H9 (cell line): ENCODE results near the gene MARVELD1. TPM values are rescaled to one million over a fixed set of nuclear protein-coding genes. Genes with fewer than 3 reads are reported as not detected.

Source experiments
- DNase-seq: peaks from one replicate; pipeline ENCODE4 v3.0.0-alpha.2; 2017
- H2AFZ ChIP-seq: one replicate; pipeline ENCODE4 v1.6.1; 2013; ENCODE audit warnings: mild to moderate bottlenecking, low read length, control low read depth, moderate library complexity
- H2AK5ac ChIP-seq: 2 replicates; pipeline ENCODE4 v1.6.1; 2013; ENCODE audit warnings: low read length, control low read depth, mixed read lengths; ENCODE audit not compliant: insufficient read length
- H2BK120ac ChIP-seq: one replicate; pipeline ENCODE4 v1.6.1; 2013; ENCODE audit warnings: low read depth, mild to moderate bottlenecking, low read length, control low read depth, inconsistent platforms; ENCODE audit not compliant: poor library complexity, severe bottlenecking
- H2BK12ac ChIP-seq: 2 replicates; pipeline ENCODE4 v1.6.1; 2013; ENCODE audit warnings: low read length, control low read depth, mixed read lengths, low read depth; ENCODE audit not compliant: insufficient read length
- H2BK15ac ChIP-seq: 2 replicates; pipeline ENCODE4 v1.6.1; 2013; ENCODE audit warnings: low read depth, low read length, control low read depth
- H2BK20ac ChIP-seq: one replicate; pipeline ENCODE4 v1.6.1; 2013; ENCODE audit warnings: low read depth, mild to moderate bottlenecking, low read length, control low read depth, inconsistent platforms; ENCODE audit not compliant: poor library complexity, severe bottlenecking
- H2BK5ac ChIP-seq: 2 replicates; pipeline ENCODE4 v1.6.1; 2013; ENCODE audit warnings: low read length, control low read depth, mixed read lengths; ENCODE audit not compliant: insufficient read length
- H3K14ac ChIP-seq: 2 replicates; pipeline ENCODE4 v1.6.1; 2013; ENCODE audit warnings: low read length, control low read depth; ENCODE audit not compliant: insufficient read depth
- H3K18ac ChIP-seq: 2 replicates; pipeline ENCODE4 v1.6.1; 2013; ENCODE audit warnings: low read depth, mild to moderate bottlenecking, mixed read lengths, low read length, control low read depth; ENCODE audit not compliant: insufficient read length
- H3K23ac ChIP-seq: 2 replicates; pipeline ENCODE4 v1.6.1; 2013; ENCODE audit warnings: low read length, control low read depth, mixed read lengths, low read depth; ENCODE audit not compliant: insufficient read length
- H3K23me2 ChIP-seq: 2 replicates; pipeline ENCODE4 v1.6.1; 2013; ENCODE audit warnings: low read depth, mild to moderate bottlenecking, mixed read lengths, low read length, control low read depth; ENCODE audit not compliant: insufficient read length, poor library complexity, severe bottlenecking
- H3K27ac ChIP-seq: 2 replicates; pipeline ENCODE4 v1.5.1; 2013; ENCODE audit warnings: low read length, control low read depth, mixed read lengths, low read depth; ENCODE audit not compliant: insufficient read length
- H3K27me3 ChIP-seq: 2 replicates; pipeline ENCODE4 v1.6.1; 2013; ENCODE audit warnings: low read length, control low read depth, inconsistent platforms; ENCODE audit not compliant: insufficient read depth
- H3K4ac ChIP-seq: 2 replicates; pipeline ENCODE4 v1.6.1; 2013; ENCODE audit warnings: low read depth, mild to moderate bottlenecking, control low read depth, inconsistent platforms, low read length, moderate library complexity
- H3K4me1 ChIP-seq: 2 replicates; pipeline ENCODE4 v1.6.1; 2013; ENCODE audit warnings: low read length, control low read depth, inconsistent platforms; ENCODE audit not compliant: insufficient read depth
- H3K4me2 ChIP-seq: 2 replicates; pipeline ENCODE4 v1.6.1; 2013; ENCODE audit warnings: low read length, control low read depth, mixed read lengths; ENCODE audit not compliant: insufficient read length, insufficient read depth
- H3K56ac ChIP-seq: 2 replicates; pipeline ENCODE4 v1.6.1; 2013; ENCODE audit warnings: low read depth, mild to moderate bottlenecking, mixed read lengths, low read length, control low read depth; ENCODE audit not compliant: insufficient read length
- H3K79me1 ChIP-seq: 2 replicates; pipeline ENCODE4 v1.6.1; 2013; ENCODE audit warnings: low read depth, mild to moderate bottlenecking, moderate library complexity, low read length, control low read depth, inconsistent platforms; ENCODE audit not compliant: insufficient read depth, poor library complexity, severe bottlenecking
- H3K79me2 ChIP-seq: 2 replicates; pipeline ENCODE4 v1.6.1; 2013; ENCODE audit warnings: low read length, control low read depth, inconsistent platforms; ENCODE audit not compliant: insufficient read depth
- H3K9ac ChIP-seq: 2 replicates; pipeline ENCODE4 v1.6.1; 2013; ENCODE audit warnings: low read length, control low read depth, mixed read lengths; ENCODE audit not compliant: insufficient read length; ENCODE audit errors: extremely low read depth
- H3K9me3 ChIP-seq: one replicate; pipeline ENCODE4 v1.6.1; 2013; ENCODE audit warnings: low read depth, low read length, inconsistent platforms; ENCODE audit not compliant: control insufficient read depth
- H3T11ph ChIP-seq: one replicate; pipeline ENCODE4 v1.6.1; 2013; ENCODE audit warnings: mild to moderate bottlenecking, low read length, control low read depth, inconsistent platforms
- H4K20me1 ChIP-seq: one replicate; pipeline ENCODE4 v1.6.1; 2013; ENCODE audit not compliant: control insufficient read depth, insufficient read length, insufficient read depth
- H4K5ac ChIP-seq: 2 replicates; pipeline ENCODE4 v1.6.1; 2013; ENCODE audit warnings: low read depth, mild to moderate bottlenecking, mixed read lengths, low read length, control low read depth; ENCODE audit not compliant: insufficient read length
- H4K8ac ChIP-seq: replicated peaks from 2 replicates; pipeline ENCODE4 v1.6.1; 2013; ENCODE audit warnings: low read length, control low read depth, mixed read lengths, low read depth; ENCODE audit not compliant: insufficient read length
- H4K91ac ChIP-seq: 2 replicates; pipeline ENCODE4 v1.6.1; 2013; ENCODE audit warnings: low read depth, mild to moderate bottlenecking, moderate library complexity, mixed read lengths, low read length, control low read depth; ENCODE audit not compliant: insufficient read length
- H3K27ac Mint-ChIP-seq, 3 experiments: 2 replicates in 2 of 3; 3 replicates in 1 of 3; pipeline ENCODE4 v1.8.0; 2020 to 2021; ENCODE audit warnings: mixed read lengths in 3 of 3, mild to moderate bottlenecking in 1 of 3, moderate library complexity in 1 of 3
- H3K27me3 Mint-ChIP-seq: 2 replicates; pipeline ENCODE4 v1.8.0; 2021; ENCODE audit warnings: low read depth, mild to moderate bottlenecking, moderate library complexity, mixed read lengths
- H3K36me3 Mint-ChIP-seq, 3 experiments: 2 replicates in 2 of 3; 3 replicates in 1 of 3; pipeline ENCODE4 v1.8.0; 2020 to 2021; ENCODE audit warnings: low read depth in 3 of 3, mixed read lengths in 3 of 3; ENCODE audit not compliant: insufficient read depth in 1 of 3
- H3K4me1 Mint-ChIP-seq, 2 experiments: 2 replicates each; pipeline ENCODE4 v1.8.0; 2020; ENCODE audit warnings: mixed read lengths in 2 of 2
- H3K4me3 Mint-ChIP-seq, 2 experiments: 2 replicates in 1 of 2; 3 replicates in 1 of 2; pipeline ENCODE4 v1.8.0; 2020 to 2021; ENCODE audit warnings: mild to moderate bottlenecking in 2 of 2, mixed read lengths in 2 of 2, moderate library complexity in 1 of 2
- H3K9me3 Mint-ChIP-seq, 2 experiments: 2 replicates in 1 of 2; 3 replicates in 1 of 2; pipeline ENCODE4 v1.8.0; 2020; ENCODE audit warnings: mild to moderate bottlenecking in 2 of 2, mixed read lengths in 2 of 2, moderate library complexity in 1 of 2
- CTCF ChIP-seq: fragments of 200-600 bp; sonication (generic); conservative IDR thresholded peaks from 3 replicates; pipeline ENCODE4 v1.8.0; 2021; ENCODE audit warnings: antibody characterized with exemption, mild to moderate bottlenecking
- WGBS: extraction: QIAGEN DNeasy Blood & Tissue Kit; methylation state at CpG from one replicate; pipeline ENCODE4 v1.1.7; 2013; ENCODE audit warnings: missing lambda C conversion rate, low lambda C conversion rate, mixed read lengths; ENCODE audit not compliant: insufficient read length; ENCODE audit errors: extremely low coverage; 5-methylcytosine and 5-hydroxymethylcytosine counted together
- total RNA-seq: library from RNA; stranded (reverse); gene quantifications from 2 replicates; pipeline ENCODE4 v1.2.1, GENCODE V29; 2021

The MARVELD1 gene
- total RNA-seq, 1 experiment from 2014 or later = 26.7 TPM

GRCh38 chr10:97736403-97736901, 22.9 kb downstream of the MARVELD1 start:
- no peak overlapping the region for H3K27ac Mint-ChIP-seq
- H3K4me2 ChIP-seq = no peak overlapping the region

More at GRCh38 chr10:97736403-97736901, 22.9 kb downstream of the MARVELD1 start:
- Histone ChIP-seq H3K27ac (no peak overlapping the region), H3K23me2 (peaks cover 7% of the 10 kb centered on the region), H4K91ac (no peak overlapping the region), H2AK5ac (no peak overlapping the region), H3K23ac (no peak overlapping the region), H2BK12ac (no peak overlapping the region), H3T11ph (no peak overlapping the region), H4K5ac (peak overlapping the region; percentile 2), H4K20me1 (no peaks in the 10 kb centered on the region), H3K56ac (no peak overlapping the region), H3K4me1 (no peaks in the 10 kb centered on the region), H2BK15ac (no peak overlapping the region), H3K79me2 (peaks cover 5% of the 10 kb centered on the region; the same call in 1 of the 2 replicates), H2BK5ac (no peak overlapping the region), H3K9me3 (peaks cover 4% of the 10 kb centered on the region), H3K4ac (no peak overlapping the region), H3K9ac (no peak overlapping the region), H2AFZ (no peak overlapping the region), H2BK20ac (no peak overlapping the region), H2BK120ac (no peak overlapping the region), H3K14ac (no peak overlapping the region; the same call in 1 of the 2 replicates), H4K8ac (no peak overlapping the region), H3K79me1 (peaks cover 7% of the 10 kb centered on the region), H3K18ac (peak overlapping the region; percentile 12), H3K27me3 (peaks cover 17% of the 10 kb centered on the region; the same call in 1 of the 2 replicates)
- WGBS = no CpG with 5 or more reads among the region's 13 CpGs
- no peak for DNase-seq
- peaks cover 15 to 16% of the 10 kb centered on the region in 2 experiments for H3K9me3 Mint-ChIP-seq
- peaks cover 8 to 11% of the 10 kb centered on the region in 2 experiments for H3K4me1 Mint-ChIP-seq
- no peak for TF ChIP-seq CTCF
- H3K36me3 Mint-ChIP-seq = peaks cover 21 to 43% (median 39%) of the 10 kb centered on the region in 3 experiments
- H3K4me3 Mint-ChIP-seq = peak overlapping the region; percentile 81 to 96; a peak in 4 of 5 replicates
- peaks cover 33% of the 10 kb centered on the region for H3K27me3 Mint-ChIP-seq
